ENCODE measurements around the gene LGR6. TPM values are rescaled to one million over a fixed set of nuclear protein-coding genes. Genes with fewer than 3 reads are reported as not detected.

LGR6 gene
- total RNA-seq, 4 donors from 2014 or later = 0.53 to 3.3 (median 2.3) TPM

GRCh38 chr1:202302166-202302565 lies 108.6 kb downstream of the LGR6 start:
- H3K9me3 ChIP-seq = no peaks in the 10 kb centered on the region
- no peak for TF ChIP-seq CTCF (IDR thresholded peaks at IDR 0.05)
- no peak for DNase-seq
- no peaks in the 10 kb centered on the region for H3K4me1 ChIP-seq
- no peaks in the 10 kb centered on the region for H3K27me3 ChIP-seq
- H3K4me3 ChIP-seq = no peak overlapping the region
- H3K36me3 ChIP-seq = no peaks in the 10 kb centered on the region
- no peak overlapping the region for H3K27ac ChIP-seq

- no peak overlapping the region for H3K27ac ChIP-seq
- H3K36me3 ChIP-seq = no peaks in the 10 kb centered on the region
- no peak for DNase-seq
- H3K9me3 ChIP-seq = no peaks in the 10 kb centered on the region
- no peaks in the 10 kb centered on the region for H3K4me1 ChIP-seq
- TF ChIP-seq POLR2A (IDR thresholded peaks at IDR 0.05) (no peak), CTCF (IDR thresholded peaks at IDR 0.05) (no peak)
- H3K4me3 ChIP-seq = no peak overlapping the region
- no peaks in the 10 kb centered on the region for H3K27me3 ChIP-seq
Observed at GRCh38 chr1:202304375-202304774, 110.8 kb downstream of the LGR6 start.

- no peak for TF ChIP-seq POLR2A (IDR thresholded peaks at IDR 0.05)
- TF ChIP-seq CTCF (IDR thresholded peaks at IDR 0.05) = no peak
- Histone ChIP-seq H3K9me3 (no peaks in the 10 kb centered on the region), H3K27me3 (no peaks in the 10 kb centered on the region), H3K36me3 (no peaks in the 10 kb centered on the region), H3K4me1 (no peaks in the 10 kb centered on the region), H3K4me3 (no peak overlapping the region), H3K27ac (no peak overlapping the region)
- DNase-seq = no peak
Observed at GRCh38 chr1:202305168-202305567, 111.6 kb downstream of the LGR6 start.

- Histone ChIP-seq H3K27me3 (no peaks in the 10 kb centered on the region), H3K4me1 (no peaks in the 10 kb centered on the region), H3K27ac (no peak overlapping the region), H3K4me3 (no peak overlapping the region), H3K36me3 (no peaks in the 10 kb centered on the region), H3K9me3 (no peaks in the 10 kb centered on the region)
- TF ChIP-seq CTCF (IDR thresholded peaks at IDR 0.05) (no peak), POLR2A (IDR thresholded peaks at IDR 0.05) (no peak)
- no peak for DNase-seq
Observed at GRCh38 chr1:202306535-202307345, 113.1 kb downstream of the LGR6 start.

- Histone ChIP-seq H3K4me3 (no peak overlapping the region), H3K4me1 (no peaks in the 10 kb centered on the region), H3K36me3 (no peaks in the 10 kb centered on the region), H3K27ac (no peak overlapping the region), H3K27me3 (no peaks in the 10 kb centered on the region), H3K9me3 (no peaks in the 10 kb centered on the region)
- peak in 1 of 3 donors; percentile 41 for DNase-seq
- TF ChIP-seq POLR2A (IDR thresholded peaks at IDR 0.05) = no peak
- no peak for TF ChIP-seq CTCF (IDR thresholded peaks at IDR 0.05)
Observed at GRCh38 chr1:202310071-202310725, 116.6 kb downstream of the LGR6 start.

Measured in Peyer's patch (tissue), 4 donors.